Measurements from ENCODE around the gene KCNQ4. TPM values are rescaled to one million over a fixed set of nuclear protein-coding genes. Genes with fewer than 3 reads are reported as not detected.

Gene KCNQ4
- total RNA-seq, 1 donor from 2014 or later: 14.5 TPM

- H3K9me3 ChIP-seq: peaks cover 0 to 9% of the 10 kb centered on the region in 2 donors
- H3K4me1 ChIP-seq: peaks cover 0 to 24% of the 10 kb centered on the region in 2 donors
- no peak for TF ChIP-seq CTCF (IDR thresholded peaks at IDR 0.05)
- peak overlapping the region; percentile 83 to 84 for H3K27ac ChIP-seq
- H3K36me3 ChIP-seq: no peaks in the 10 kb centered on the region
- no peaks in the 10 kb centered on the region for H3K27me3 ChIP-seq
- DNase-seq (ENCODE audit: low spot score in 2 of 2): no peak
- H3K4me3 ChIP-seq: no peak overlapping the region
- intact Hi-C loops (cut with DNase I): loop anchor here (5.0 kb wide), 1 partner anchor 65 kb away; no protein-coding TSS in a partner anchor
These were observed 93.3 kb downstream of the KCNQ4 start for GRCh38 chr1:40876891-40877290.

GRCh38 chr1:40877698-40878097 is 94.1 kb downstream of the KCNQ4 start:
- peak; percentile 81 to 94 for DNase-seq (ENCODE audit: low spot score in 2 of 2)
- H3K4me1 ChIP-seq: peaks cover 0 to 24% of the 10 kb centered on the region in 2 donors

GRCh38 chr1:40878906-40879305 is 95.3 kb downstream of the KCNQ4 start:
- intact Hi-C loops (cut with DNase I): loop anchor here (5.0 kb wide), 1 partner anchor 63 kb away; no protein-coding TSS in a partner anchor
- H3K4me1 ChIP-seq: peaks cover 0 to 24% of the 10 kb centered on the region in 2 donors

More at GRCh38 chr1:40877698-40878097, 94.1 kb downstream of the KCNQ4 start:
- Histone ChIP-seq H3K27ac (peak overlapping the region; percentile 83 to 84), H3K9me3 (peaks cover 0 to 9% of the 10 kb centered on the region in 2 donors), H3K4me3 (no peak overlapping the region), H3K36me3 (no peaks in the 10 kb centered on the region), H3K27me3 (no peaks in the 10 kb centered on the region)
- TF ChIP-seq CTCF (IDR thresholded peaks at IDR 0.05): no peak
- intact Hi-C loops (cut with DNase I): loop anchor here (5.0 kb wide), 1 partner anchor 65 kb away; no protein-coding TSS in a partner anchor

GRCh38 chr1:40879482-40880175 is 96.0 kb downstream of the KCNQ4 start:
- no peak for TF ChIP-seq CTCF (IDR thresholded peaks at IDR 0.05)

More at GRCh38 chr1:40878906-40879305, 95.3 kb downstream of the KCNQ4 start:
- TF ChIP-seq CTCF (IDR thresholded peaks at IDR 0.05): no peak
- Histone ChIP-seq H3K27ac (peak overlapping the region; percentile 83 to 84), H3K4me3 (no peak overlapping the region), H3K27me3 (peaks cover under 1% of the 10 kb centered on the region), H3K9me3 (peaks cover 0 to 9% of the 10 kb centered on the region in 2 donors), H3K36me3 (no peaks in the 10 kb centered on the region)
- DNase-seq (ENCODE audit: low spot score in 2 of 2): no peak

GRCh38 chr1:40880813-40881549 is 97.4 kb downstream of the KCNQ4 start:
- intact Hi-C loops (cut with DNase I): no loop called here
- Histone ChIP-seq H3K9me3 (peaks cover 0 to 9% of the 10 kb centered on the region in 2 donors), H3K27me3 (peaks cover 5% of the 10 kb centered on the region), H3K4me3 (no peak overlapping the region), H3K27ac (no peak overlapping the region), H3K4me1 (peaks cover 0 to 19% of the 10 kb centered on the region in 2 donors), H3K36me3 (no peaks in the 10 kb centered on the region)
- TF ChIP-seq CTCF (IDR thresholded peaks at IDR 0.05): no peak
- DNase-seq (ENCODE audit: low spot score in 2 of 2): no peak

More at GRCh38 chr1:40879482-40880175, 96.0 kb downstream of the KCNQ4 start:
- no peaks in the 10 kb centered on the region for H3K36me3 ChIP-seq
- DNase-seq (ENCODE audit: low spot score in 2 of 2): no peak
- peaks cover 0 to 9% of the 10 kb centered on the region in 2 donors for H3K9me3 ChIP-seq
- H3K4me3 ChIP-seq: no peak overlapping the region
- H3K4me1 ChIP-seq: peaks cover 0 to 24% of the 10 kb centered on the region in 2 donors
- intact Hi-C loops (cut with DNase I): loop anchor here (5.0 kb wide), 1 partner anchor 63 kb away; no protein-coding TSS in a partner anchor
- H3K27me3 ChIP-seq: peaks cover 5% of the 10 kb centered on the region
- no peak overlapping the region for H3K27ac ChIP-seq

All from ascending aorta (tissue), 2 donors.